K562 (cell line): ENCODE measurements around the gene API5. TPM values are rescaled to one million over a fixed set of nuclear protein-coding genes. Genes with fewer than 3 reads are reported as not detected.

Source experiments
- ATF7 ChIP-seq: fragments of 450-650 bp; IDR thresholded peaks from 2 replicates; pipeline ENCODE4 v1.7.1; 2014; ENCODE audit warnings: mild to moderate bottlenecking, moderate library complexity
- C11orf30 ChIP-seq: fragments of 450-650 bp; IDR thresholded peaks from 2 replicates; pipeline ENCODE4 v1.6.1; 2016; ENCODE audit warnings: low read depth, mild to moderate bottlenecking
- HNRNPL ChIP-seq: fragments of 200-400 bp; formaldehyde crosslinking; IDR thresholded peaks from 2 replicates; pipeline ENCODE4 v1.6.1; 2017; ENCODE audit warnings: low read depth, mild to moderate bottlenecking, low read length
- MAFF ChIP-seq: IDR thresholded peaks from 2 replicates; pipeline ENCODE4 v1.6.1; 2012; ENCODE audit warnings: low read length, improper control_type of control experiment
- NR3C1 ChIP-seq: sonication (generic); formaldehyde crosslinking; IDR thresholded peaks from 2 replicates; pipeline ENCODE4 v1.8.1; 2022; ENCODE audit warnings: missing genetic modification reagents
- POLR3A ChIP-seq: IDR thresholded peaks from 2 replicates; pipeline ENCODE4 v1.6.1; 2011; ENCODE audit warnings: borderline replicate concordance, mild to moderate bottlenecking, moderate library complexity; ENCODE audit not compliant: insufficient read length, insufficient read depth; ENCODE audit errors: extremely low read depth
- SRF ChIP-seq, 2 experiments: fragments of 250-450, 450-650 bp in 1 of 2; sonication (Bioruptor Pico) in 1 of 2; sonication (generic) in 1 of 2; formaldehyde crosslinking; IDR thresholded peaks; 2 replicates each; pipeline versions ENCODE4 v1.5.0 to v1.5.1; 2020 to 2022; ENCODE audit warnings: mild to moderate bottlenecking in 1 of 2, missing genetic modification reagents in 1 of 2
- TAF9B ChIP-seq: fragments of 450-650 bp; IDR thresholded peaks from 2 replicates; pipeline ENCODE4 v1.6.1; 2018; ENCODE audit warnings: mild to moderate bottlenecking; ENCODE audit not compliant: partially characterized antibody
- THRB ChIP-seq: fragments of 450-650 bp; formaldehyde crosslinking; conservative IDR thresholded peaks from 2 replicates; pipeline ENCODE4 v1.4.0; 2022; ENCODE audit warnings: mild to moderate bottlenecking, missing genetic modification characterization
- ZBTB7A ChIP-seq: IDR thresholded peaks from 2 replicates; pipeline ENCODE4 v1.6.1; 2011; ENCODE audit warnings: low read depth, mild to moderate bottlenecking, low read length, moderate library complexity, borderline replicate concordance; ENCODE audit not compliant: control insufficient read depth
- ZNF224 ChIP-seq: sonication (generic); formaldehyde crosslinking; IDR thresholded peaks from 2 replicates; pipeline ENCODE4 v1.8.0; 2022; ENCODE audit warnings: mild to moderate bottlenecking, missing genetic modification reagents
- ZNF766 ChIP-seq: fragments of 200-800 bp; sonication (Bioruptor generic); conservative IDR thresholded peaks from 2 replicates; pipeline ENCODE4 v1.6.1; 2016; ENCODE audit warnings: missing genetic modification characterization, missing compliant biosample characterization
- polyA plus RNA-seq, 8 experiments: library from polyadenylated mRNA; depleted of rRNA in 4 of 8; stranded (reverse) in 5 of 8; unstranded in 3 of 8; fragments of >200 nt; fragmentation: Nextera tagmentation in 2 of 8; fragmentation: Illumina TruSeq in 1 of 8; extraction: Ambion mirVana in 2 of 8; extraction: Trizol in 1 of 8; gene quantifications; 2 replicates each; pipeline versions ENCODE4 v1.2.1 to v1.2.3, GENCODE V29; 2011 to 2014; ENCODE audit warnings: inconsistent platforms in 1 of 8, missing spikeins in 1 of 8
- total RNA-seq, 7 experiments: library from RNA; depleted of rRNA in 6 of 7; stranded (reverse); fragments of >200 nt in 6 of 7; fragmentation: Illumina TruSeq in 2 of 7; extraction: Trizol in 2 of 7; gene quantifications; 2 replicates each; pipeline versions ENCODE4 v1.2.1 to v1.2.3, GENCODE V29; 2011 to 2021; ENCODE audit warnings: low replicate concordance in 1 of 7

Gene API5
- total and polyA plus RNA-seq, 9 of the 15 experiments (the other 6 are each of a cell fraction or from before 2014, with no cell fraction given): 59.8 to 146 (median 123) TPM

GRCh38 chr11:43311791-43312607 is at the start of gene API5 (continued):
- TF ChIP-seq MAFF: no peak
- no peak for TF ChIP-seq POLR3A
- TF ChIP-seq ZNF224 (CRISPR knock-in tag): no peak
- TF ChIP-seq ZBTB7A: peak; percentile 93
- TF ChIP-seq TAF9B: peak; percentile 87
- TF ChIP-seq THRB (CRISPR knock-in tag): no peak
- TF ChIP-seq SRF (CRISPR knock-in tag; IDR thresholded peaks at IDR 0.05): peak in 1 of 2 experiments; percentile 13; a peak in 1 of 4 replicates
- TF ChIP-seq ATF7: peak; percentile 78
- peak; percentile 86 for TF ChIP-seq C11orf30
- peak; percentile 34; the same call in 1 of the 2 replicates for TF ChIP-seq NR3C1 (CRISPR knock-in tag)
- TF ChIP-seq HNRNPL: 0 out of 2 replicates have a peak, but pooled peaks have one; percentile 23
- TF ChIP-seq ZNF766 (CRISPR knock-in tag): no peak
